ENCODE results near the gene KLF7.
"Not testable (repeated sequence)": the region's sequence is repeated elsewhere in the genome, so short reads cannot be mapped to it uniquely, and the experiment has no call there.

Gene KLF7

GRCh38 chr2:207067473-207067872 lies 98.3 kb downstream of the KLF7 start:
- in situ Hi-C loops (cut with MboI; ENCODE audit: low sequenced_read_pairs) = no loop called here

- in situ Hi-C loops (cut with MboI; ENCODE audit: low sequenced_read_pairs) = no loop called here
Measured at GRCh38 chr2:207066791-207067460, 98.8 kb downstream of the KLF7 start.

DNA sequence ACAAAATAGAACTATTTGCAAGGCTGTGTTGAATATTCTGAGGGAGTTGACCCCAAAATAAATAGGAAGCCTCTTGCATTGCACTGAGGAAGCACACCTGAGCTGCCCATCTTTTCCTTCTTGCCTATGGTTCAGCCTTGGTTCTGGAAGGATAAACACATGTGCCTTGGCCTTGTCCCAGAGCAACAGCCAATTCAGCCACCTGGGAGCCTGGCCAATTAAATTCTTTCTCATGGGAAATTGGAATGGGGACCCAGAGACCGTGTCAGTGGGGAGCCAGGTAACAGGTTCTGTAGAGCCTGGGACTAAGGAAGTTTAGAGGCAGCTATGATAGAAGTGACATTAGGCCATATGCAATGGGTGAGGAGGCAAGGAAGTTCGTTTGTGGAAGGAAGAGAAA lies 99.6 kb downstream of the KLF7 start:
- in situ Hi-C loops (cut with MboI; ENCODE audit: low sequenced_read_pairs) = no loop called here

GRCh38 chr2:207064128-207064690 lies 101.5 kb downstream of the KLF7 start:
- in situ Hi-C loops (cut with MboI; ENCODE audit: low sequenced_read_pairs) = no loop called here

DNA sequence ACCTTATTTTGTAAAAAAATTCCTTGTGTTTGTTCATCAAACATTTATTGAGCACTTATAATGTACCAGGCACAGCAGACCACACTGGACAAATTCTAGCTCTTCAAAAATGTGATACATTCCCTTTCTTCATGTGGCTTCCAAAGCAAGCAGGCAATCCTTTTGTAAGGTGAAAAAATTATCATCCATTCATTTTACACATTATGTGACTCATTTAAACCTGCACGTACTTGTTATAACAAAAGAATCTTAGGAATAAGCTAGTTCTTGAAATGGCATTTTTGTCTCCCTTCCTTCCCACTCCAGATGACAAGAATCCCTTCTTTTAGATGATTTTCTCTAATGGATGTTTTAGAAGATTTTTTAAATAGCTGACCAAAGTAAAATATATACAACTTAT lies 104.6 kb downstream of the KLF7 start:
- in situ Hi-C loops (cut with MboI; ENCODE audit: low sequenced_read_pairs) = no loop called here

- in situ Hi-C loops (cut with MboI; ENCODE audit: low sequenced_read_pairs) = no loop called here
Measured at GRCh38 chr2:207055257-207055656, 110.5 kb downstream of the KLF7 start.

GRCh38 chr2:207054521-207054920 lies 111.2 kb downstream of the KLF7 start:
- in situ Hi-C loops (cut with MboI; ENCODE audit: low sequenced_read_pairs) = no loop called here

DNA sequence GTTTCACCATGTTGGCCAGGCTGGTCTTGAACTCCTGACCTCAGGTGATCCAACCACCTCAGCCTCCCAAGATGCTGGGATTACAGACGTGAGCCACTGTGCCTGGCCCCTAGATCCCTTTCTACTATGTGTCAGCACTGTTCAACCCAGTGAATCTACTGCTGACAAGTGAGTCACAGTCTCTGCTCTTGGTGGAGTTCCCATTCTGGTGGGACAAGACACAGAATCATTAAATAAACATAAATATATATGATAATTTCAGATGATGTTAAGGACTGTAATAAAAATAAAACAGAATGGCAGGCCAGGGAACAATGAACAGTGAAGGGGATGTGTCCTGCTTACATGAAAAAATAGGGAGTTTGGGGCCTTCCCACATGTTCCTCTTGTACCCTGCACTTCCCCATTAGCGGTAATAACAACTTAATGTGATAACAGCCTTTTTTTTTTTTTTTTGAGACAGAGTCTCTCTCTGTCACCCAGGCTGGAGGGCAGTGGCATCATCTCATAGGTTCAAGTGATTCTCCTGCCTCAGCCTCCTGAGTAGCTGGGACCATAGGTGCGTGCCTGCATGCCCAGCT lies 114.3 kb downstream of the KLF7 start:
- in situ Hi-C loops (cut with MboI; ENCODE audit: low sequenced_read_pairs) = no loop called here

DNA sequence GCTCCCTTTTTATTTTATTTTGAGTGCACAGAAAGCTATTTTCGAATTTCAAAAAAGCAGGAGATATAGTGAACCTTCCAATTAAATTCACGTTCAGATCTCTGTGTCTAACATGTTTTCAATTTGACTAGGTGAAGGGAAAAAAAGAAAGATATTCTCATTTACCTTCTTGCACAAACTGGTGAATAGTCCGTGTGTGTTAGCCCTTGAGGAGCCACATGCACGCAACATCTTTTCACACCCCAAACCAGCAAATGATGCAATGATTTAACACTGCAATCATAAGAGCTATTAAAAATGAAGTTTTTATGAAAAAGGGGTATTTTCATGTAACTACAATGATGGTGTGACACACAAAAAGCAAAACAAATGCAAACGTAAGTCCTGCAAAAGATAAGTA lies 116.6 kb downstream of the KLF7 start:
- in situ Hi-C loops (cut with MboI; ENCODE audit: low sequenced_read_pairs) = no loop called here

DNA sequence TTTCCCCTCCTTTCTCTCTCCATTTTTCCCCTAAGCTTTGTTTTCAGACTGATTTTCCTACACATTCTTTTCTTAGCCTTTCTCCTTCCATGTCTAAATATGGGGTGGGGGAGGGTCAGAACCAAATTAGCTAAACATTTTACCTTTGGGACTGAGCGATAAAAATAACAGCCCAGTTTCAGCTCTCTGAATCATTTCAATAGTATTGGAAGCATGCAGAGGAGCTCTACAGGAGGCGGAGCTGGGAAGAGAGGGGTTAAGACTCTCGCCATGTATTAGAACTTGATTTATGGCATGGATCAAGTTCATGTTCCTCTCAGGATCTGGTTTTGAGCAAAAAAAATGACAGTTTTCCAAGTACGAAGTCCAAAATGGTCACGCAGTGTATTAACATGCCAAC lies 117.3 kb downstream of the KLF7 start:
- in situ Hi-C loops (cut with MboI; ENCODE audit: low sequenced_read_pairs) = no loop called here

- in situ Hi-C loops (cut with MboI; ENCODE audit: low sequenced_read_pairs) = no loop called here
Measured at GRCh38 chr2:207046724-207047123, 119.0 kb downstream of the KLF7 start.

- in situ Hi-C loops (cut with MboI; ENCODE audit: low sequenced_read_pairs) = no loop called here
Measured at GRCh38 chr2:207045531-207045930, 120.2 kb downstream of the KLF7 start.

GRCh38 chr2:207044379-207045362 lies 121.1 kb downstream of the KLF7 start:
- in situ Hi-C loops (cut with MboI; ENCODE audit: low sequenced_read_pairs) = no loop called here

GRCh38 chr2:207042841-207043240 lies 122.9 kb downstream of the KLF7 start:
- in situ Hi-C loops (cut with MboI; ENCODE audit: low sequenced_read_pairs) = no loop called here

GRCh38 chr2:207041786-207042554 lies 123.8 kb downstream of the KLF7 start:
- in situ Hi-C loops (cut with MboI; ENCODE audit: low sequenced_read_pairs) = no loop called here

GRCh38 chr2:207041279-207041678 lies 124.5 kb downstream of the KLF7 start:
- in situ Hi-C loops (cut with MboI; ENCODE audit: low sequenced_read_pairs) = no loop called here

DNA sequence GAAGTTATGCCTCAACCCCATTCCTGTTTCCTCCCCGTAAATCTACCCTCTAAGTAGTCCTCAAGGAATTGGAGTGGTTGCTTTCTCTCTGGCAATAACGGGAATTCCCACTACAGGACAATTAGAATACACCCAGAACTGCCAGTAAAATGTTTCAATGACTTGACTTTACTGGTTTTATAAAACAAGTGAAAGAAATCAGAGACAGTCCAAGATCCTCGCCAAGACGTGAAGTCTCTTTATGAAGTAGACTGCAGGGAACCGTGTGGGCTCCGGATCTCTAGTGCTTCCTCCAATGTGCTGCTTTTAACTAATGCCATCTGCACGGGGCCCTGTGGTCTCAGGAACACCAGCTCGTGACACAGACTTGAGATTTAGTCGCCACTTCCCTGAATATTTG lies 125.1 kb downstream of the KLF7 start:
- in situ Hi-C loops (cut with MboI; ENCODE audit: low sequenced_read_pairs) = no loop called here

GRCh38 chr2:207039225-207039624 lies 126.5 kb downstream of the KLF7 start:
- in situ Hi-C loops (cut with MboI; ENCODE audit: low sequenced_read_pairs) = no loop called here

DNA sequence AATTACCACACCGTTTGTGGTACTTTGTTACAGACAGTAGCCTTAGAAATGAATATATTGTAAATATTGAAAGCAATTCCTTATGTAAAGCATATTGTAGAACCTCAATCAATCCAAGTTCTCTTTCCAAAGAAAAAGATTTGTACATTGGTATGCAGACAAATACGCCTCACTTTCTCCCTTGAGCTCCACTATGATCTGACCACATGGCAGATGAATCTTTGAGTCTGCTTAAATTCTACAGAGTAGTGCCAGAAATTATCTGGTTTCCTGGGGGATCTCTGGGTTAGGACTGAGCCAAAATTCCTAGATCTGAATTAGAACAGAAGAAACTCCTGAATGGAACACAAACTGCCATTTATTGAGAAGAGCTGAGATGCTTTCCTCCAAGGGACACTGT lies 127.4 kb downstream of the KLF7 start:
- in situ Hi-C loops (cut with MboI; ENCODE audit: low sequenced_read_pairs) = no loop called here

GRCh38 chr2:207037896-207038295 lies 127.9 kb downstream of the KLF7 start:
- in situ Hi-C loops (cut with MboI; ENCODE audit: low sequenced_read_pairs) = no loop called here

DNA sequence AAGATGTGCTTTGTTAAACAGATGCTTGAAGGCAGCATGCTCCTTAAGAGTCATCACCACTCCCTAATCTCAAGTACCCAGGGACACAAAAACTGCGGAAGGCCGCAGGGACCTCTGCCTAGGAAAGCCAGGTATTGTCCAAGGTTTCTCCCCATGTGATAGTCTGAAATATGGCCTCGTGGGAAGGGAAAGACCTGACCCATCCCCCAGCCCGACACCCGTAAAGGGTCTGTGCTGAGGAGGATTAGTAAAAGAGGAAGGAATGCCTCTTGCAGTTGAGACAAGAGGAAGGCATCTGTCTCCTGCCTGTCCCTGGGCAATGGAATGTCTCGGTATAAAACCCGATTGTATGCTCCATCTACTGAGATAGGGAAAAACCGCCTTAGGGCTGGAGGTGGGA lies 128.7 kb downstream of the KLF7 start:
- in situ Hi-C loops (cut with MboI; ENCODE audit: low sequenced_read_pairs) = not testable (repeated sequence)
